Effector memory CD4-positive, alpha-beta T cell (primary cell): Measurements from ENCODE around the gene MTRF1L.
A peak's percentile ranks its signal among the peaks of the same experiment; 100 is the strongest.

Experiments used
- DNase-seq, 3 donors: peaks; one replicate each; pipeline ENCODE4 v3.0.0-alpha.2; 2020
- H3K27ac ChIP-seq: 2 replicates; pipeline ENCODE4 v1.7.0; 2013; ENCODE audit warnings: mild to moderate bottlenecking, low read length, moderate library complexity; ENCODE audit not compliant: insufficient read depth, poor library complexity, severe bottlenecking
- H3K27me3 ChIP-seq: replicated peaks from 2 replicates; pipeline ENCODE4 v1.7.0; 2013; ENCODE audit warnings: mild to moderate bottlenecking, low read length; ENCODE audit not compliant: insufficient read depth, control insufficient read depth, poor library complexity, severe bottlenecking
- H3K36me3 ChIP-seq: 2 replicates; pipeline ENCODE4 v1.7.0; 2013; ENCODE audit warnings: mild to moderate bottlenecking, low read length, moderate library complexity; ENCODE audit not compliant: control insufficient read depth, insufficient read depth
- H3K4me1 ChIP-seq: 2 replicates; pipeline ENCODE4 v1.7.0; 2013; ENCODE audit warnings: low read length, mild to moderate bottlenecking; ENCODE audit not compliant: control insufficient read depth, insufficient read depth, poor library complexity, severe bottlenecking
- H3K4me3 ChIP-seq: 2 replicates; pipeline ENCODE4 v1.7.0; 2013; ENCODE audit warnings: low read length, low read depth, mild to moderate bottlenecking; ENCODE audit not compliant: insufficient read depth, poor library complexity, severe bottlenecking
- H3K9me3 ChIP-seq: 2 replicates; pipeline ENCODE4 v1.7.0; 2013; ENCODE audit warnings: mild to moderate bottlenecking, low read length, moderate library complexity; ENCODE audit not compliant: control insufficient read depth

The MTRF1L gene

GRCh38 chr6:152984513-152984872 is 18.0 kb downstream of the MTRF1L start:
- Histone ChIP-seq H3K9me3 (no peaks in the 10 kb centered on the region), H3K36me3 (no peaks in the 10 kb centered on the region), H3K27ac (peak overlapping the region; percentile 90), H3K27me3 (no peaks in the 10 kb centered on the region), H3K4me3 (peak overlapping the region; percentile 92), H3K4me1 (peaks cover 16% of the 10 kb centered on the region)
- DNase-seq = no peak

- H3K27me3 ChIP-seq = no peaks in the 10 kb centered on the region
- H3K4me3 ChIP-seq = peak overlapping the region; percentile 92
- peak overlapping the region; percentile 90 for H3K27ac ChIP-seq
- H3K4me1 ChIP-seq = peaks cover 16% of the 10 kb centered on the region
- no peaks in the 10 kb centered on the region for H3K36me3 ChIP-seq
- no peaks in the 10 kb centered on the region for H3K9me3 ChIP-seq
- peak; percentile 63 to 92 (median 90) for DNase-seq
These were observed 18.6 kb downstream of the MTRF1L start for GRCh38 chr6:152983637-152984512.

- H3K36me3 ChIP-seq = no peaks in the 10 kb centered on the region
- peak within 1 kb of the TSS; percentile 90 for H3K27ac ChIP-seq
- H3K4me3 ChIP-seq = peak within 1 kb of the TSS; percentile 92
- peak; percentile 93 to 96 (median 94) for DNase-seq
- peaks cover 16% of the 10 kb centered on the region for H3K4me1 ChIP-seq
- H3K9me3 ChIP-seq = no peaks in the 10 kb centered on the region
- no peaks in the 10 kb centered on the region for H3K27me3 ChIP-seq
These were observed 19.4 kb downstream of the MTRF1L start, which contains the start of gene FBXO5 for GRCh38 chr6:152982904-152983636. Gene FBXO5, minus strand, starts transcription at chr6:152983041. Its CDS starts 82 bp downstream, at chr6:152982959.

- DNase-seq = no peak
- peak overlapping the region; percentile 92 for H3K4me3 ChIP-seq
- H3K27ac ChIP-seq = no peak overlapping the region
- peaks cover 16% of the 10 kb centered on the region for H3K4me1 ChIP-seq
- no peaks in the 10 kb centered on the region for H3K36me3 ChIP-seq
- H3K27me3 ChIP-seq = no peaks in the 10 kb centered on the region
- H3K9me3 ChIP-seq = no peaks in the 10 kb centered on the region
These were observed 20.3 kb downstream of the MTRF1L start for GRCh38 chr6:152981989-152982903.

GRCh38 chr6:152981219-152981618 is 21.3 kb downstream of the MTRF1L start:
- Histone ChIP-seq H3K27me3 (no peaks in the 10 kb centered on the region), H3K4me3 (no peak overlapping the region), H3K9me3 (no peaks in the 10 kb centered on the region), H3K36me3 (no peaks in the 10 kb centered on the region), H3K27ac (no peak overlapping the region), H3K4me1 (peaks cover 16% of the 10 kb centered on the region)
- DNase-seq = no peak

GRCh38 chr6:152980656-152981055 is 21.9 kb downstream of the MTRF1L start:
- H3K4me3 ChIP-seq = no peak overlapping the region
- peaks cover 16% of the 10 kb centered on the region for H3K4me1 ChIP-seq
- no peaks in the 10 kb centered on the region for H3K36me3 ChIP-seq
- H3K9me3 ChIP-seq = no peaks in the 10 kb centered on the region
- H3K27me3 ChIP-seq = no peaks in the 10 kb centered on the region
- no peak for DNase-seq
- H3K27ac ChIP-seq = no peak overlapping the region

GRCh38 chr6:152979116-152979515 is 23.4 kb downstream of the MTRF1L start:
- no peaks in the 10 kb centered on the region for H3K27me3 ChIP-seq
- peaks cover 5% of the 10 kb centered on the region for H3K36me3 ChIP-seq
- peaks cover 9% of the 10 kb centered on the region for H3K4me1 ChIP-seq
- H3K27ac ChIP-seq = no peak overlapping the region
- H3K4me3 ChIP-seq = no peak overlapping the region
- no peak for DNase-seq
- no peaks in the 10 kb centered on the region for H3K9me3 ChIP-seq

GRCh38 chr6:152978058-152978457 is 24.5 kb downstream of the MTRF1L start:
- Histone ChIP-seq H3K36me3 (peaks cover 5% of the 10 kb centered on the region), H3K4me1 (peaks cover 9% of the 10 kb centered on the region), H3K4me3 (no peak overlapping the region), H3K27ac (no peak overlapping the region), H3K27me3 (no peaks in the 10 kb centered on the region), H3K9me3 (no peaks in the 10 kb centered on the region)
- DNase-seq = no peak

GRCh38 chr6:152977556-152977955 is 25.0 kb downstream of the MTRF1L start:
- H3K27me3 ChIP-seq = no peaks in the 10 kb centered on the region
- no peak for DNase-seq
- H3K4me1 ChIP-seq = peaks cover 9% of the 10 kb centered on the region
- peaks cover 10% of the 10 kb centered on the region for H3K36me3 ChIP-seq
- no peak overlapping the region for H3K27ac ChIP-seq
- no peaks in the 10 kb centered on the region for H3K9me3 ChIP-seq
- H3K4me3 ChIP-seq = no peak overlapping the region
